Parathyroid adenoma (tissue), 2 donors: ENCODE results near the gene BASP1.
"Not testable (repeated sequence)": the region's sequence is repeated elsewhere in the genome, so short reads cannot be mapped to it uniquely, and the experiment has no call there.

ENCODE experiments used
- H2AFZ ChIP-seq: fragments of 300-600 bp; sonication (generic); one replicate; pipeline ENCODE4 v1.7.0; 2017; ENCODE audit warnings: antibody characterized with exemption, mild to moderate bottlenecking
- H3K27ac ChIP-seq: fragments of 300-600 bp; sonication (generic); one replicate; pipeline ENCODE4 v1.7.0; 2017
- H3K27me3 ChIP-seq: fragments of 300-600 bp; sonication (generic); one replicate; pipeline ENCODE4 v1.7.0; 2017; ENCODE audit warnings: low read length; ENCODE audit not compliant: control insufficient read depth, insufficient read depth
- H3K36me3 ChIP-seq: fragments of 300-600 bp; sonication (generic); one replicate; pipeline ENCODE4 v1.7.0; 2017; ENCODE audit warnings: low read length; ENCODE audit not compliant: control insufficient read depth, insufficient read depth
- H3K4me1 ChIP-seq: fragments of 300-600 bp; sonication (generic); one replicate; pipeline ENCODE4 v1.7.0; 2017; ENCODE audit warnings: control low read depth
- H3K4me2 ChIP-seq: fragments of 300-600 bp; sonication (generic); one replicate; pipeline ENCODE4 v1.7.0; 2017; ENCODE audit warnings: low read length
- H3K4me3 ChIP-seq: fragments of 300-600 bp; sonication (generic); one replicate; pipeline ENCODE4 v1.7.0; 2017; ENCODE audit warnings: low read depth, low read length
- H3K79me2 ChIP-seq: fragments of 300-600 bp; sonication (generic); one replicate; pipeline ENCODE4 v1.7.0; 2017; ENCODE audit warnings: control low read depth
- H3K9ac ChIP-seq: fragments of 300-600 bp; sonication (generic); one replicate; pipeline ENCODE4 v1.7.0; 2017; ENCODE audit warnings: mild to moderate bottlenecking
- H3K9me3 ChIP-seq: fragments of 300-600 bp; sonication (generic); one replicate; pipeline ENCODE4 v1.7.0; 2017; ENCODE audit warnings: low read length; ENCODE audit not compliant: control insufficient read depth
- TF ChIP-seq, protein P1 (sequence below): fragments of 300-600 bp; sonication (generic); IDR thresholded peaks from one replicate; pipeline ENCODE4 v1.7.0; 2017; ENCODE audit warnings: antibody characterized with exemption, mild to moderate bottlenecking
- donor health status: primary hyperparathyroidism.

The BASP1 gene

GRCh38 chr5:17316970-17317459, 99.6 kb downstream of the BASP1 start:
- no peaks in the 10 kb centered on the region for H3K27me3 ChIP-seq
- H3K27ac ChIP-seq, result no peak overlapping the region
- H3K36me3 ChIP-seq, result no peaks in the 10 kb centered on the region
- no peak overlapping the region for H3K9ac ChIP-seq
- TF ChIP-seq, protein P1, sequence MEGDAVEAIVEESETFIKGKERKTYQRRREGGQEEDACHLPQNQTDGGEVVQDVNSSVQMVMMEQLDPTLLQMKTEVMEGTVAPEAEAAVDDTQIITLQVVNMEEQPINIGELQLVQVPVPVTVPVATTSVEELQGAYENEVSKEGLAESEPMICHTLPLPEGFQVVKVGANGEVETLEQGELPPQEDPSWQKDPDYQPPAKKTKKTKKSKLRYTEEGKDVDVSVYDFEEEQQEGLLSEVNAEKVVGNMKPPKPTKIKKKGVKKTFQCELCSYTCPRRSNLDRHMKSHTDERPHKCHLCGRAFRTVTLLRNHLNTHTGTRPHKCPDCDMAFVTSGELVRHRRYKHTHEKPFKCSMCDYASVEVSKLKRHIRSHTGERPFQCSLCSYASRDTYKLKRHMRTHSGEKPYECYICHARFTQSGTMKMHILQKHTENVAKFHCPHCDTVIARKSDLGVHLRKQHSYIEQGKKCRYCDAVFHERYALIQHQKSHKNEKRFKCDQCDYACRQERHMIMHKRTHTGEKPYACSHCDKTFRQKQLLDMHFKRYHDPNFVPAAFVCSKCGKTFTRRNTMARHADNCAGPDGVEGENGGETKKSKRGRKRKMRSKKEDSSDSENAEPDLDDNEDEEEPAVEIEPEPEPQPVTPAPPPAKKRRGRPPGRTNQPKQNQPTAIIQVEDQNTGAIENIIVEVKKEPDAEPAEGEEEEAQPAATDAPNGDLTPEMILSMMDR, result no peak
- H3K79me2 ChIP-seq, result no peaks in the 10 kb centered on the region
- H3K4me3 ChIP-seq, result no peak overlapping the region
- H3K9me3 ChIP-seq, result no peaks in the 10 kb centered on the region
- no peak overlapping the region for H2AFZ ChIP-seq
- H3K4me1 ChIP-seq, result no peaks in the 10 kb centered on the region
- no peak overlapping the region for H3K4me2 ChIP-seq

- no peak overlapping the region for H3K9ac ChIP-seq
- H3K79me2 ChIP-seq, result no peaks in the 10 kb centered on the region
- H3K27ac ChIP-seq, result no peak overlapping the region
- H3K4me1 ChIP-seq, result no peaks in the 10 kb centered on the region
- no peak overlapping the region for H3K4me3 ChIP-seq
- no peak overlapping the region for H2AFZ ChIP-seq
- TF ChIP-seq, protein P1, result no peak
- no peaks in the 10 kb centered on the region for H3K36me3 ChIP-seq
- no peak overlapping the region for H3K4me2 ChIP-seq
- H3K27me3 ChIP-seq, result no peaks in the 10 kb centered on the region
- H3K9me3 ChIP-seq, result no peaks in the 10 kb centered on the region
Measured at GRCh38 chr5:17317473-17317872, 100.0 kb downstream of the BASP1 start.

- not testable (repeated sequence) for H3K27ac ChIP-seq, H3K4me2 ChIP-seq, H3K4me3 ChIP-seq, H3K36me3 ChIP-seq, H3K9ac ChIP-seq, H3K4me1 ChIP-seq, H2AFZ ChIP-seq, H3K9me3 ChIP-seq, H3K27me3 ChIP-seq, H3K79me2 ChIP-seq
Measured at GRCh38 chr5:17319095-17319494, 101.7 kb downstream of the BASP1 start.

GRCh38 chr5:17325770-17326599, 108.6 kb downstream of the BASP1 start:
- H3K4me3 ChIP-seq, result no peak overlapping the region
- H3K4me2 ChIP-seq, result no peak overlapping the region
- no peak overlapping the region for H3K27ac ChIP-seq
- H2AFZ ChIP-seq, result no peak overlapping the region
- no peaks in the 10 kb centered on the region for H3K4me1 ChIP-seq
- no peaks in the 10 kb centered on the region for H3K27me3 ChIP-seq
- TF ChIP-seq, protein P1, result no peak
- no peaks in the 10 kb centered on the region for H3K79me2 ChIP-seq
- no peaks in the 10 kb centered on the region for H3K36me3 ChIP-seq
- H3K9ac ChIP-seq, result no peak overlapping the region
- no peaks in the 10 kb centered on the region for H3K9me3 ChIP-seq
